NCI-H526 (cell line): Measurements from ENCODE around the gene CXorf58.

Experiments
- DNase-seq, 2 experiments: peaks; one replicate each; lab custom pipeline; 2025; lab: John Stamatoyannopoulos, UW

CXorf58 gene

DNA sequence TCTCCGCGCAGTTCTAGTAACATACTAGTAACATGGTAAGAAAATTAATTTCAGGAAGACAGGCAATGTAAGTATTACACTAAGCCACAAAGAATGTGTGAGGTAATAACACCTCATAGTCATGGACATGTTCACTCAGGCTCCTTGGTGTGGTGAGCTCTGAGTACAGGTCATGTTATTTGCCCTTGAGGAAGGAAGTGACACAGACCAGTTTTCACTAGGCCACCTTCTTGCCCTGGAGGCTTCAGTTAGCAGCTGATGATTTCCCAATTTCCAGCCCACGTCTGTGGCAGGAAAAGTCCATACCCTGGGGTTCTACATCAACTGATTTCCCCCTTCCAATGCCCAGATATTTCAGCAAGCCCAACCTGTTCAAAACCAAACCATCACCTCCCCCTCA is 6.7 kb upstream of the CXorf58 start:
- no peak for DNase-seq

- peak; percentile 71 to 89 for DNase-seq
Measured at GRCh38 chrX:23901805-23902204, 6.0 kb upstream of the CXorf58 start.

- peak; percentile 41 to 77 for DNase-seq
Measured at GRCh38 chrX:23902419-23902818, 5.4 kb upstream of the CXorf58 start.

GRCh38 chrX:23904096-23904495 is 3.7 kb upstream of the CXorf58 start:
- no peak for DNase-seq

DNA sequence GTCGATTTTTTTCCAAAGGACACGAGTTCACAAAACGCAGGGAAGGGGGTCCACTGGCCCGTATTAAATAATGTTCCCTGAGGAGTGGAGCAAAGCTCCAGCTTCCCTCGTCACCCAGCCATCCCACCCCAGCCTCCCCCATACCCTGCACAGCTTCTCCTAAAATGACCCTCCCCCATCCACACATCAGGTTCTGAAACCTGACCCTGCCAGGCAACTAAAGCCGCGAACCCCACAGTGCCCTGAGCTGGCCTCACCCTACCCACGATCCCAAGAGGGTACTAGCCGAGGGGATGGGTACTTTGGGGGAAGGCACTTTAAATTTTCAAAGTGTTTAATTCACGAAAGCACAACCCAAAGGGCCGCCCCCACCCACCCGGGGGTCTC is 702 bp upstream of the CXorf58 start:
- peak in 1 of 2 experiments; percentile 69 for DNase-seq

DNA sequence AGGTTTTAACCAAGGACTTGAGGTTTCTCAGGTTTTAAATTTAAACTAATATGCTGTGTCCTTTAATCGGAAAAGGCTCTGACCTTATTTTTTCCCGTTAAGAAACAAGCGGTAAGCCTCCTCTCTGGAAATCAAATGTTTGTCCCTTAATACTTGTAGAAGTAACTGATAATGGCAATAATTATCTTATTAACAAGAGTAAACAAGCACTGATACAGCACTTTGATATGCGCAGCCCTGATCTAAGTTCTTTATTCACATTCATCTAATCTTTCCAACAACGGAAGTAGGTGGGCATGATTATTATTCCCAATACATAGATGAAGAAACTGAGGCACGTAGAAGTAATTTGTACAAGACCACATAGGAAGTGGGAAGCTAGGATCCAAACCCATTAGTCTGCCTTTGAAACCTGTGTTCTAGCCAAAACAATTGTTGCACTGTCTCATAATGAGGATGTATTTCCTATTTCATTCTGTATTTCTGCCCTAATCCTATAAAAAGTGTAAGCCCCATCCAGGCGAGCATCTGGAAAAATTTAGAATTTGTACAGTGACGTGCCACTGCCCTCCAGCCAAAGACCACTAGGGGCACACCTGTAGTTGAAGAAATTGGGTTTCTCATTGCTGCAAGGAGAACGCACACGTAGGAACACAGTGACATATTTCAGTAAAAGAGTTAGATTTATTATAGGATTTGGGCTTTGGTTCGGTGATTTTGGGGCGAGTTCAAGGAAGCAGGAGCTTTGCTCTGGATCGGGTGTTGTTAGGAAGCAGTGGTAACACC is 606 bp downstream of the CXorf58 start:
- peak; percentile 20 to 30 for DNase-seq

- DNase-seq, result no peak
Measured at GRCh38 chrX:23911126-23911835, 3.5 kb downstream of the CXorf58 start.

DNA sequence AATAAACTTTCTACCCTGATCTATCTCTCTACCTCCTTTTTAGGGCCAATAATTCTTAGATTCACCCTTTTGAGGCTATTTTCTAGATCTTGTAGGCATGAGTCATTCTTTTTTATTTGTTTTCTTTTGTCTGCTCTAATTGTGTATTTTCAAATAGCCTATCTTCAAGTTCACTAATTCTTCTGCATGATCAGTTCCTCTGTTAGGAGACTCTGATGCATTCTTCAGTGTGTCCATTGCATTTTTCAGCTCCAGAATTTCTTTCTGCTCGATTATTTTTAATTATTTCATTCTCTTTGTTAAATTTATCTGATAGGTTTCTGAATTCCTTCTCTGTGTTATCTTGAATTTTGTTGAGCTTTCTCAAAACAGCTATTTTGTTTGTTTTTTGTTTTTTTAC is 11.3 kb downstream of the CXorf58 start:
- no peak for DNase-seq

DNA sequence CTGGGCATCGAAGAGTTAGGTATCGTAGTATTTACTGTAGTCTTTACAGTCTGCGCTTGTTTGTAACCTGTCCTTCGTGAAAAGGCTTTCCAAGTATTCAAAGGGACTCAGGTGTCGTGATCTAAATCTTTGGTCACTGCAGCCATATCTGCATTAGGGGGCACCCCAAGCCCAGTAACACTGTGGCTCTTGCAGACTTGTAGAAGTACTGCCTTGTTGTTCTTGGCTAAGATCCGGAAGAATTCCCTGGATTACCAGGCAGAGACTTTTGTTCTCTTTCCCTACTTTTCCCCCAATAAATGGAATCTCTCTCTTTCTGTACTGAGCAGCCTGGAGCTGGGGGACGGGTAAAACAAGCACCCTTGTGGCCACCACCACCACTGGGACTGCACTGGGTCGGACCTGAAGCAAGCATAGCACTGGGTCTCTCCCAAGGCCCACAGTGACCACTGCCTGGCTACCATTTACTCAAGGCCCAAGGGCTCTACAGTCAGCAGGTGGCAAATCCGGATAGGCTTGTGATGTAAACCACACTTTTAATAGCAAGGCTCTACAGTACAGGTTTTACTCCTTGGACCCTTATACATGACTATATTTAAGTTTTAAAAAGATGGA is 12.0 kb downstream of the CXorf58 start:
- DNase-seq, result no peak

DNA sequence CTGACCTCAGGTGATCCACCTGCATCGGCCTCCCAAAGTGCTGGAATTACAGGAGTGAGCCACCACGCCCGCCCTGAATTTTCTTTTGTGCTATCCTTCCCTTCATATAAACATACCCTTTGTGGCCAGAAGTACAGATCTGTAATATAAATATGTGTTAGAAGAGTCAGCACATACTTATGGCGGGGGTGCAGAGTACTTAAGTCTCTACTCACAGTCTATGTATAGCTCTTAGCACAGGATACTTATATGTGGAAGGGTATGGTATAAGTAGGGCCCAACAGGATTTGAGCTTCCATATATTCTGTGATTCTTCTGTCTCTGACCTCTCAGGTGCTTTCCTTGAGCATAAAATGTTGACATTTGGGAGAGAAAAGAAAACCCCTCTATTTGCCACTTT is 18.2 kb downstream of the CXorf58 start:
- DNase-seq, result no peak

GRCh38 chrX:23930894-23931604 is 23.2 kb downstream of the CXorf58 start:
- DNase-seq, result peak in 1 of 2 experiments; percentile 8

DNA sequence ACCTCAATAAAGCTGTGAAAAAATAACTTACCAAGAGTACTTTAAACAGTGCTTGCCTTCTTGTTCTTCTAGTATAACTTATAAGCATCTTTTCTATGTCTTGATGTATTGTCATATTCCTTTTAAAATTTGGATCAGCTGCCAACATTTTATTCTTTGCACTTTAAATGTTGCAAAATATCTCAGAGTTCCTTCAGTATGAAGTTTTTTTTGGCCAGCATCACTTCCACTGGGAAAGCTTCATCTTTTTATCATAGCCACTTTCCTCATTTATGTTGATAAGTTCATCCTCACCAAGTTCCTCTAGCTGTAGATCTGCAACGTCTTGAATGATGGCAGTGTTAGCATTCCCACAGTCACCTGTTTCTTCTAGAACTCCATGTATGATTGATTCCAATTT is 24.2 kb downstream of the CXorf58 start:
- no peak for DNase-seq

DNA sequence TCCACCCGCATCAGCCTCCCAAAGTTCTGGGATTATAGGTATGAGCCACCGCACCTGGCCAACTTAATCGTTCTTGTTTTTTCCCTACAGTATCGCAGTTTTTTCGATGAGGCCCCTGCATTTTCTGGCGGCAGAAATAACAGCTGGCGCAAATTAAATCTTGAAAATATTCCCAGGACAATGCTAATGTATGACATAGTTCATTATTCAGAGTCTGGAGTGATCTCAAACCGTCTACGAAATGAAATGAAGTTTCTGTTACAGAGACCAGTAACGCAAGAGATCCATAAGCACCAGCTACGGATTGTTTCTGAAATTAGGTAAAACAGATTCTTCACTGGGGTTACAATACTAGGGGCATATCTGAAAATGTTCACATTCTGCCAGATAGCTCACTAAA is 27.3 kb downstream of the CXorf58 start:
- DNase-seq, result no peak

GRCh38 chrX:23936180-23936579 is 28.4 kb downstream of the CXorf58 start:
- DNase-seq, result no peak

GRCh38 chrX:23937100-23937499 is 29.3 kb downstream of the CXorf58 start:
- DNase-seq, result no peak

DNA sequence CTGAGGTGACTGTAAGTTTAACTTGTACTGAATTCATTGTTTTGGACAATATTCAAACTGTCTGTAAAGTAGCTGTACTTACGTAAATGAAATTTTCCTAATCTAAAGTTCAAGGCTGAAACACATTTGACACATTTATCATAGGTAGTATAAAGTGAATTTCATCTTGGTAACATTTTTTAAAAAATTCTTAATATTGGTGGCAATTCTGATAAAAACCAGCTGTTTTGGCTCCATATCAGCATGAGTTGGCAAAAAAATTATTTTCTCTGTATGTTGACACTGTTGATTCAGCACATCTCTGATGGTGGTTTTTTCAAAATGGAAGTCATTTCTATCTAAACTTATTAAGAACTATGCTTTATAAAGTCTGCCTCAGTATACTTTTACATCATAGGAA is 30.9 kb downstream of the CXorf58 start:
- no peak for DNase-seq

GRCh38 chrX:23939203-23939602 is 31.4 kb downstream of the CXorf58 start:
- DNase-seq, result no peak

- no peak for DNase-seq
Measured at GRCh38 chrX:23944234-23944633, 36.4 kb downstream of the CXorf58 start.

GRCh38 chrX:23945206-23945605 is 37.4 kb downstream of the CXorf58 start:
- DNase-seq, result no peak

DNA sequence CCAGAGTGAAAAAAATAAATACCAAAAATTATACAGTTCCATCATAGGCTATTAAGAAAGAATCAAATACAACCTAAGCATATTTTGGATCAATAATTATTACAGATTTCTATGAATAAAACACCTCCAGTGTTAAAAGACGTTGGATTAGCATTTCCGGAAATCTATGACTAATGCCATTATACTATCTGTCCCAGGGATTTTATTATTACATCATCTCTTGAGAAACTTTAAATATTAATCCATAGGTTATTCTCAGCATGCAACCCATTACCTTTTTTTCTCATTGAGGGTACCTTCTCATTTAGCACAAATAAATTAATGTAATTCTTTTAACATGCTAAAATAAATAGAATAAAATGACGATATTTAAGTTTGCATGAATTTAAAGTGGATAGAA is 44.6 kb downstream of the CXorf58 start:
- no peak for DNase-seq

- no peak for DNase-seq
Measured at GRCh38 chrX:23952984-23953907, 45.4 kb downstream of the CXorf58 start.
